CD4-positive, alpha-beta T cell (primary cell): Measurements from ENCODE around the gene BAK1. TPM values are rescaled to one million over a fixed set of nuclear protein-coding genes. Genes with fewer than 3 reads are reported as not detected.

Experiments used
- ATAC-seq: fragments of 200-7000 bp; cut with Tn5 transposase; one replicate; pipeline ENCODE4 v1.10.0; 2022; ENCODE audit warnings: mild to moderate bottlenecking; ENCODE audit not compliant: poor library complexity
- CTCF ChIA-PET: fragments of 350-600 bp; sonication (Branson Sonifier 250); formaldehyde crosslinking; loops from one replicate; lab custom pipeline; 2021; ENCODE audit warnings: antibody characterized with exemption, inconsistent platforms; lab: Charles Lee
- POLR2A ChIA-PET: fragments of 350-600 bp; sonication (Branson Sonifier 250); formaldehyde crosslinking; loops from one replicate; lab custom pipeline; 2021; ENCODE audit warnings: antibody characterized with exemption, inconsistent platforms; lab: Charles Lee
- DNase-seq, 14 experiments: peaks; one replicate each; pipeline ENCODE4 v3.0.0-alpha.2; 2013 to 2020; ENCODE audit warnings: mixed read lengths in 2 of 14
- H3K27ac ChIP-seq, 2 donors: one replicate each; pipeline versions ENCODE4 v1.5.1 to v1.7.0; 2013; ENCODE audit warnings: low read length in 2 of 2, low read depth in 1 of 2, mild to moderate bottlenecking in 1 of 2
- H3K27me3 ChIP-seq, 2 experiments: 1 replicate in 1 of 2; 2 replicates in 1 of 2; pipeline versions ENCODE4 v1.6.1 to v1.7.0; 2013; ENCODE audit warnings: low read length in 2 of 2, control low read depth in 1 of 2, mild to moderate bottlenecking in 1 of 2, moderate library complexity in 1 of 2; ENCODE audit not compliant: insufficient read depth in 2 of 2, control insufficient read depth in 1 of 2
- H3K36me3 ChIP-seq: one replicate; pipeline ENCODE4 v1.6.1; 2013; ENCODE audit warnings: low read length, control low read depth; ENCODE audit not compliant: insufficient read depth
- H3K4me1 ChIP-seq: one replicate; pipeline ENCODE4 v1.6.1; 2013; ENCODE audit warnings: low read length, control low read depth; ENCODE audit not compliant: insufficient read depth
- H3K4me3 ChIP-seq: one replicate; pipeline ENCODE4 v1.5.1; 2013; ENCODE audit warnings: mild to moderate bottlenecking, low read length, moderate library complexity
- H3K9me3 ChIP-seq, 2 experiments: 1 replicate in 1 of 2; 2 replicates in 1 of 2; pipeline versions ENCODE4 v1.6.1 to v1.7.0; 2013; ENCODE audit warnings: low read length in 2 of 2, mild to moderate bottlenecking in 2 of 2, control low read depth in 1 of 2, moderate library complexity in 1 of 2; ENCODE audit not compliant: control insufficient read depth in 1 of 2, insufficient read depth in 1 of 2
- H3K27ac Mint-ChIP-seq: one replicate; pipeline ENCODE4 v1.8.0; 2020; ENCODE audit warnings: mixed read lengths
- H3K27me3 Mint-ChIP-seq: one replicate; pipeline ENCODE4 v1.8.0; 2021; ENCODE audit warnings: mixed read lengths
- H3K36me3 Mint-ChIP-seq: one replicate; pipeline ENCODE4 v1.8.0; 2021; ENCODE audit warnings: low read depth, mixed read lengths
- H3K4me1 Mint-ChIP-seq: one replicate; pipeline ENCODE4 v1.8.0; 2021; ENCODE audit warnings: low read depth, mixed read lengths
- H3K4me3 Mint-ChIP-seq: one replicate; pipeline ENCODE4 v1.8.0; 2020; ENCODE audit warnings: mild to moderate bottlenecking, mixed read lengths
- H3K9me3 Mint-ChIP-seq: one replicate; pipeline ENCODE4 v1.8.0; 2020; ENCODE audit warnings: mixed read lengths
- intact Hi-C, 2 experiments: fragments of 100-400 bp; cut with DNase I in 1 of 2; cut with micrococcal nuclease in 1 of 2; formaldehyde crosslinking; loops; one replicate each; pipeline versions ENCODE4 v1.15.1 to v1.9.0; 2023 to 2025; cut with DNase I, micrococcal nuclease
- total RNA-seq, 174 experiments: library from RNA in 2 of 174; stranded (reverse) in 2 of 174; gene quantifications; one replicate each; pipeline ENCODE4 v1.2.3 and lab custom pipeline; 2021 to 2026
- TF ChIP-seq, protein P1 (sequence below): fragments of 200-600 bp; IDR thresholded peaks from one replicate; pipeline ENCODE4 v1.8.0; 2022; ENCODE audit warnings: antibody characterized with exemption, mild to moderate bottlenecking

BAK1 gene
- total RNA-seq, 2 experiments from 2014 or later, result 38.3 to 40.8 TPM

- no peaks in the 10 kb centered on the region for H3K36me3 ChIP-seq
- CTCF ChIA-PET, result no interaction called here
- intact Hi-C loops, result no loop called here
- no peaks in the 10 kb centered on the region for H3K27me3 Mint-ChIP-seq
- H3K4me3 ChIP-seq, result no peak overlapping the region
- DNase-seq (no peak), ATAC-seq (no peak)
- H3K27me3 ChIP-seq, result no peaks in the 10 kb centered on the region
- no peak overlapping the region for H3K27ac Mint-ChIP-seq
- H3K4me3 Mint-ChIP-seq, result no peak overlapping the region
- H3K36me3 Mint-ChIP-seq, result peaks cover 9% of the 10 kb centered on the region
- H3K9me3 ChIP-seq, result peaks cover 0 to 7% of the 10 kb centered on the region in 2 experiments
- peaks cover 16% of the 10 kb centered on the region for H3K4me1 ChIP-seq
- peaks cover 12% of the 10 kb centered on the region for H3K4me1 Mint-ChIP-seq
- POLR2A ChIA-PET, result no interaction called here
- no peak overlapping the region for H3K27ac ChIP-seq
- TF ChIP-seq, protein P1, sequence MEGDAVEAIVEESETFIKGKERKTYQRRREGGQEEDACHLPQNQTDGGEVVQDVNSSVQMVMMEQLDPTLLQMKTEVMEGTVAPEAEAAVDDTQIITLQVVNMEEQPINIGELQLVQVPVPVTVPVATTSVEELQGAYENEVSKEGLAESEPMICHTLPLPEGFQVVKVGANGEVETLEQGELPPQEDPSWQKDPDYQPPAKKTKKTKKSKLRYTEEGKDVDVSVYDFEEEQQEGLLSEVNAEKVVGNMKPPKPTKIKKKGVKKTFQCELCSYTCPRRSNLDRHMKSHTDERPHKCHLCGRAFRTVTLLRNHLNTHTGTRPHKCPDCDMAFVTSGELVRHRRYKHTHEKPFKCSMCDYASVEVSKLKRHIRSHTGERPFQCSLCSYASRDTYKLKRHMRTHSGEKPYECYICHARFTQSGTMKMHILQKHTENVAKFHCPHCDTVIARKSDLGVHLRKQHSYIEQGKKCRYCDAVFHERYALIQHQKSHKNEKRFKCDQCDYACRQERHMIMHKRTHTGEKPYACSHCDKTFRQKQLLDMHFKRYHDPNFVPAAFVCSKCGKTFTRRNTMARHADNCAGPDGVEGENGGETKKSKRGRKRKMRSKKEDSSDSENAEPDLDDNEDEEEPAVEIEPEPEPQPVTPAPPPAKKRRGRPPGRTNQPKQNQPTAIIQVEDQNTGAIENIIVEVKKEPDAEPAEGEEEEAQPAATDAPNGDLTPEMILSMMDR, result no peak
- no peaks in the 10 kb centered on the region for H3K9me3 Mint-ChIP-seq
Observed at GRCh38 chr6:33616113-33616512, 36.0 kb upstream of the BAK1 start.

- no peaks in the 10 kb centered on the region for H3K27me3 ChIP-seq
- no peaks in the 10 kb centered on the region for H3K36me3 ChIP-seq
- ChIA-PET CTCF (no interaction called here), POLR2A (no interaction called here)
- Mint-ChIP-seq H3K9me3 (no peaks in the 10 kb centered on the region), H3K36me3 (no peaks in the 10 kb centered on the region), H3K27ac (no peak overlapping the region), H3K4me3 (no peak overlapping the region), H3K27me3 (no peaks in the 10 kb centered on the region), H3K4me1 (no peaks in the 10 kb centered on the region)
- intact Hi-C loops, result no loop called here
- peaks cover 0 to 11% of the 10 kb centered on the region in 2 experiments for H3K9me3 ChIP-seq
- no peak overlapping the region for H3K4me3 ChIP-seq
- TF ChIP-seq, protein P1, result no peak
- H3K4me1 ChIP-seq, result peaks cover 2% of the 10 kb centered on the region
- H3K27ac ChIP-seq, result no peak overlapping the region
- ATAC-seq (no peak), DNase-seq (no peak)
Observed at GRCh38 chr6:33613795-33614168, 33.7 kb upstream of the BAK1 start.

DNA sequence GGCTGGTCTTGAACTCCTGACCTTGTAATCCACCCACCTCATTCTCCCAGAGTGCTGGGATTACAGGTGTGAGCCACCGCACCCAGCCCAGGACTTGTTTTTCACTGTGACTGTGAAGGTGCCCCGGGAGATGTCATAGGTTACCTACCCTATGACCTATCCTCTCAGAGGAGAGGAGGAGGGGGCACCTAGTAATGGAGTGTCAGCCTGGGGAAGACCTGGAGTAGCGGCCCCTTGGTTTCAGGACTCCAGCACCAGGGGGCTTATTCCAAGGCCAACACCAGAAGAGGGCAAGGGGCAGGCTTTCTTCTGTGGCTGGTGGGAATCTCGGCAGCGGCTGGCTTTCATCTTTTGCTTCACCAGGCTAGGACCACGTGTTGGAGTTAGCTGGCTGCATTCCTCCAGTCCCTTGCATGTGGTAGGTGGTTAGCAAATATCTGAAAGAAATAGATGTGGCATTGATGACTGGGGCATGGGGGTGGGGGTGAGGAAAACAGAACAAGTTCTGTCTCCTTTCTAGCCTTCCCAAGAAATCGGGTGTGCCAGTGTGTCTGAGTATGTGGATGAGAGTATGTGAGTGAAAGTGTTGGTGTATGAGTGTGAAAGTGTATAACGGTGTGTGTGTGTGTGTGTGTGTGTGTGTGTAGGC, 33.2 kb upstream of the BAK1 start:
- no peaks in the 10 kb centered on the region for H3K4me1 Mint-ChIP-seq

More for the DNA sequence above, 33.2 kb upstream of the BAK1 start:
- DNase-seq (no peak), ATAC-seq (no peak)
- intact Hi-C loops, result no loop called here
- no peaks in the 10 kb centered on the region for H3K36me3 Mint-ChIP-seq
- peaks cover 0 to 11% of the 10 kb centered on the region in 2 experiments for H3K9me3 ChIP-seq
- H3K27ac ChIP-seq, result no peak overlapping the region
- H3K27me3 ChIP-seq, result no peaks in the 10 kb centered on the region
- H3K27ac Mint-ChIP-seq, result no peak overlapping the region
- H3K4me3 ChIP-seq, result no peak overlapping the region
- POLR2A ChIA-PET, result no interaction called here
- TF ChIP-seq, protein P1, result no peak
- H3K4me3 Mint-ChIP-seq, result peak overlapping the region; percentile 69
- no peaks in the 10 kb centered on the region for H3K27me3 Mint-ChIP-seq
- CTCF ChIA-PET, result no interaction called here
- H3K36me3 ChIP-seq, result no peaks in the 10 kb centered on the region
- no peaks in the 10 kb centered on the region for H3K9me3 Mint-ChIP-seq
- no peaks in the 10 kb centered on the region for H3K4me1 ChIP-seq
